ENCODE data around the gene PRKCQ.

GRCh38 chr10:6622921-6623320 lies 42.8 kb upstream of the PRKCQ start:
- TF ChIP-seq CTCF (optimal IDR thresholded peaks at IDR 0.05 in 1 of 3, IDR thresholded peaks at IDR 0.05 in 1 of 3, conservative IDR thresholded peaks at IDR 0.05 in 1 of 3; ENCODE audit: extremely low read depth in 1 of 3, insufficient read depth in 2 of 3, low read length in 3 of 3) (no peak), EZH2 (IDR thresholded peaks at IDR 0.05; ENCODE audit: low read length) (no peak)

Data from keratinocyte (primary cell).